Activated CD8-positive, alpha-beta memory T cell treated with anti-CD3 and anti-CD28 coated beads, Interleukin-2, amount 50 U/mL, for 24 hours (primary cell): Measurements from ENCODE around the gene ARNT2.

Source experiments
- DNase-seq: peaks from one replicate; pipeline ENCODE4 v3.0.0-alpha.2; 2020; ENCODE audit errors: extremely low read depth

ARNT2 gene

GRCh38 chr15:80466543-80466942 is 62.4 kb downstream of the ARNT2 start:
- no peak for DNase-seq

GRCh38 chr15:80467311-80467714 is 63.1 kb downstream of the ARNT2 start:
- no peak for DNase-seq

GRCh38 chr15:80468796-80469195 is 64.6 kb downstream of the ARNT2 start:
- DNase-seq, result no peak

- no peak for DNase-seq
Observed at GRCh38 chr15:80471881-80472280, 67.7 kb downstream of the ARNT2 start.

GRCh38 chr15:80473286-80474223 is 69.4 kb downstream of the ARNT2 start:
- DNase-seq, result no peak

- DNase-seq, result no peak
Observed at GRCh38 chr15:80474224-80475215, 70.3 kb downstream of the ARNT2 start.

GRCh38 chr15:80475572-80475971 is 71.4 kb downstream of the ARNT2 start:
- no peak for DNase-seq

GRCh38 chr15:80476036-80476435 is 71.9 kb downstream of the ARNT2 start:
- no peak for DNase-seq

- no peak for DNase-seq
Observed at GRCh38 chr15:80478075-80478474, 73.9 kb downstream of the ARNT2 start.

GRCh38 chr15:80479191-80479590 is 75.0 kb downstream of the ARNT2 start:
- DNase-seq, result no peak

GRCh38 chr15:80480171-80480811 is 76.1 kb downstream of the ARNT2 start:
- no peak for DNase-seq

- no peak for DNase-seq
Observed at GRCh38 chr15:80480909-80481308, 76.7 kb downstream of the ARNT2 start.

- no peak for DNase-seq
Observed at GRCh38 chr15:80482696-80483095, 78.5 kb downstream of the ARNT2 start.

GRCh38 chr15:80483725-80484161 is 79.6 kb downstream of the ARNT2 start:
- no peak for DNase-seq

- DNase-seq, result no peak
Observed at GRCh38 chr15:80484333-80484864, 80.2 kb downstream of the ARNT2 start.

- no peak for DNase-seq
Observed at GRCh38 chr15:80485370-80486164, 81.4 kb downstream of the ARNT2 start.

- DNase-seq, result no peak
Observed at GRCh38 chr15:80487839-80488390, 83.7 kb downstream of the ARNT2 start.

GRCh38 chr15:80489030-80489594 is 84.9 kb downstream of the ARNT2 start:
- DNase-seq, result no peak

GRCh38 chr15:80490431-80490990 is 86.3 kb downstream of the ARNT2 start:
- DNase-seq, result no peak
